GM19238 (cell line): ENCODE results near the gene SLC4A2.
"Not testable (repeated sequence)": the region's sequence is repeated elsewhere in the genome, so short reads cannot be mapped to it uniquely, and the experiment has no call there.

ENCODE experiments used
- DNase-seq: peaks from one replicate; pipeline ENCODE4 v3.0.0; 2011; ENCODE audit warnings: low spot score; ENCODE audit not compliant: insufficient read length

Gene SLC4A2, protein sequence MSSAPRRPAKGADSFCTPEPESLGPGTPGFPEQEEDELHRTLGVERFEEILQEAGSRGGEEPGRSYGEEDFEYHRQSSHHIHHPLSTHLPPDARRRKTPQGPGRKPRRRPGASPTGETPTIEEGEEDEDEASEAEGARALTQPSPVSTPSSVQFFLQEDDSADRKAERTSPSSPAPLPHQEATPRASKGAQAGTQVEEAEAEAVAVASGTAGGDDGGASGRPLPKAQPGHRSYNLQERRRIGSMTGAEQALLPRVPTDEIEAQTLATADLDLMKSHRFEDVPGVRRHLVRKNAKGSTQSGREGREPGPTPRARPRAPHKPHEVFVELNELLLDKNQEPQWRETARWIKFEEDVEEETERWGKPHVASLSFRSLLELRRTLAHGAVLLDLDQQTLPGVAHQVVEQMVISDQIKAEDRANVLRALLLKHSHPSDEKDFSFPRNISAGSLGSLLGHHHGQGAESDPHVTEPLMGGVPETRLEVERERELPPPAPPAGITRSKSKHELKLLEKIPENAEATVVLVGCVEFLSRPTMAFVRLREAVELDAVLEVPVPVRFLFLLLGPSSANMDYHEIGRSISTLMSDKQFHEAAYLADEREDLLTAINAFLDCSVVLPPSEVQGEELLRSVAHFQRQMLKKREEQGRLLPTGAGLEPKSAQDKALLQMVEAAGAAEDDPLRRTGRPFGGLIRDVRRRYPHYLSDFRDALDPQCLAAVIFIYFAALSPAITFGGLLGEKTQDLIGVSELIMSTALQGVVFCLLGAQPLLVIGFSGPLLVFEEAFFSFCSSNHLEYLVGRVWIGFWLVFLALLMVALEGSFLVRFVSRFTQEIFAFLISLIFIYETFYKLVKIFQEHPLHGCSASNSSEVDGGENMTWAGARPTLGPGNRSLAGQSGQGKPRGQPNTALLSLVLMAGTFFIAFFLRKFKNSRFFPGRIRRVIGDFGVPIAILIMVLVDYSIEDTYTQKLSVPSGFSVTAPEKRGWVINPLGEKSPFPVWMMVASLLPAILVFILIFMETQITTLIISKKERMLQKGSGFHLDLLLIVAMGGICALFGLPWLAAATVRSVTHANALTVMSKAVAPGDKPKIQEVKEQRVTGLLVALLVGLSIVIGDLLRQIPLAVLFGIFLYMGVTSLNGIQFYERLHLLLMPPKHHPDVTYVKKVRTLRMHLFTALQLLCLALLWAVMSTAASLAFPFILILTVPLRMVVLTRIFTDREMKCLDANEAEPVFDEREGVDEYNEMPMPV

DNA sequence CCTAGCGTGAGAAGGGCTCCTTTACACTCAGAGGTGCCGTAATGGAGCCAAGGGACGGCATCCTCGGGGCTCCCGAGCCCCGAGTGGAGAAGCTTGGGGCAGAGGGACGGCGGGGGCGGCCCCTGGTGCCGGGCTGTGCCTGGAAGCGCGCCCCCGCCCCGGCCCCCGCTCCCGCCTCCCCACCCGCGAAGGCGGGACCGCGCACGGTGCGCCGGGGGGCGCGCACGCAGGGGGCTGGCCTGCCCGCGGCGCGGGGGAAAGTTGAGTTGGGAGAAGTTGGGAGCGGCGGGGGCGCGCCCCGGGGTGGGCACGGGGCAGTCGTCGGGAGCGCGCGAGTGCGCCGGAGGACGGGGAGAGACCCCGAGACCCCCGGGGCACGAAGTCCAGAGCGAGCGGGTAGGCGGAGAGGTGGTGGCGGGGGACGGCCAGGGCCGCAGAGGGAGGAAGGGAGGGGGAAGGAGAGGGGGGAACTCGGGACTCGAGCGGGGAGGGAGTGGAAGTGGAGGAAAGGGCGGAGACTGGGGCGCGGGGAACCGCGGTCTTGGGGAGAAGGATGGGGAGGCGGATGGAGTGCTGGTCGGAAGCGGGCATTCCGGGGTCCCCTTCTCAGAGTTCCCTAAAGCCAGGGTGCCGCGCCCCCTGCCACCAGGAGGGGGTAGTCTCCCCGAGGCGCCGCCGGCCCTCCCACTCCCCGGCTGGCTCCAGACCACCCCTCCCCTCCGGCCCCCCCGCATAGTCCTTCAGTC is at the start of gene SLC4A2:
Gene SLC4A2 (plus strand): TSS at position 223 of the 746 bp plus-strand sequence. CDS start 2,399 bp downstream, outside the sequence.
- DNase-seq = peak; percentile 96

DNA sequence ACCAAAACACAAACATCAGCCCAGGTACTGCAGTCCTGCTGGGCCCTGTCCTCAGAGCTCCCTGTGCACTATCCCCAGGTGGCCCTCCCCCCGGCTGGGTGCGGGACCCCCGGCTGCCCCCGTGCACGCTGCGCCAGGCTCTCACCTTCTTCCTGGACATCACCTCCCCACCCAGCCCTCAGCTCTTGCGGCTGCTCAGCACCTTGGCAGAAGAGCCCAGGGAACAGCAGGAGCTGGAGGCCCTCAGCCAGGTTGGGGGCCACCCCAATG is 49.4 kb upstream of the SLC4A2 start:
- DNase-seq = no peak

- DNase-seq = no peak
Measured at GRCh38 chr7:151010307-151011096, 48.9 kb upstream of the SLC4A2 start.

DNA sequence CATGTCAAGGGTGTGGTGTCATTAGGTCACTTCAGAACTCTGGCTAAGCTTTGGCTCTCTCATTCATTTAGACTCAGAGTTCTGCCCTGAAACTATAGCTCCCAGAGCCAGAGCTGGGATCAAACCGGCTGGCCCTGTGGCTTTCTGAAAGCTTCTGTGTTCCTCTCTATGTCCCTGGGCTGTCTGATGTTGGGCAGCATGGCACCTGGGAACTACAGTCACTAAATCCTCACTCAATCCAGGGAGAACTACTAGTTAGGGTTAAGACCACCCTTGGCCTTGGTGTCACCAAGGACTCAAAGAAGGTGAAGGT is 48.3 kb upstream of the SLC4A2 start:
- no peak for DNase-seq

GRCh38 chr7:151011616-151012015 is 47.8 kb upstream of the SLC4A2 start:
- DNase-seq = not testable (repeated sequence)

- no peak for DNase-seq
Measured at GRCh38 chr7:151012031-151012692, 47.2 kb upstream of the SLC4A2 start.

GRCh38 chr7:151012911-151013347 is 46.5 kb upstream of the SLC4A2 start:
- DNase-seq = no peak

GRCh38 chr7:151013356-151013732 is 46.0 kb upstream of the SLC4A2 start:
- DNase-seq = no peak

DNA sequence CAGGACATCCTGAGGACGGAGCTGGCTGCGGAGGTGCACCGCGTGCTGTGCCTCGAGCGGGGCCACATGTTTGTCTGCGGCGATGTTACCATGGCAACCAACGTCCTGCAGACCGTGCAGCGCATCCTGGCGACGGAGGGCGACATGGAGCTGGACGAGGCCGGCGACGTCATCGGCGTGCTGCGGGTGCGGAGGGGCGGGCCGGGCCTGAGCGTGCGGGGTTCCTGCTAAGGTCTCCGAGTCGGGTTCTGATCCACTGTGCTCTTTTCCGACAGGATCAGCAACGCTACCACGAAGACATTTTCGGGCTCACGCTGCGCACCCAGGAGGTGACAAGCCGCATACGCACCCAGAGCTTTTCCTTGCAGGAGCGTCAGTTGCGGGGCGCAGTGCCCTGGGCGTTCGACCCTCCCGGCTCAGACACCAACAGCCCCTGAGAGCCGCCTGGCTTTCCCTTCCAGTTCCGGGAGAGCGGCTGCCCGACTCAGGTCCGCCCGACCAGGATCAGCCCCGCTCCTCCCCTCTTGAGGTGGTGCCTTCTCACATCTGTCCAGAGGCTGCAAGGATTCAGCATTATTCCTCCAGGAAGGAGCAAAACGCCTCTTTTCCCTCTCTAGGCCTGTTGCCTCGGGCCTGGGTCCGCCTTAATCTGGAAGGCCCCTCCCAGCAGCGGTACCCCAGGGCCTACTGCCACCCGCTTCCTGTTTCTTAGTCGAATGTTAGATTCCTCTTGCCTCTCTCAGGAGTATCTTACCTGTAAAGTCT is 45.5 kb upstream of the SLC4A2 start:
- peak; percentile 46 for DNase-seq

- DNase-seq = no peak
Measured at GRCh38 chr7:151014950-151015349, 44.4 kb upstream of the SLC4A2 start.

GRCh38 chr7:151015967-151016366 is 43.4 kb upstream of the SLC4A2 start:
- DNase-seq = no peak

DNA sequence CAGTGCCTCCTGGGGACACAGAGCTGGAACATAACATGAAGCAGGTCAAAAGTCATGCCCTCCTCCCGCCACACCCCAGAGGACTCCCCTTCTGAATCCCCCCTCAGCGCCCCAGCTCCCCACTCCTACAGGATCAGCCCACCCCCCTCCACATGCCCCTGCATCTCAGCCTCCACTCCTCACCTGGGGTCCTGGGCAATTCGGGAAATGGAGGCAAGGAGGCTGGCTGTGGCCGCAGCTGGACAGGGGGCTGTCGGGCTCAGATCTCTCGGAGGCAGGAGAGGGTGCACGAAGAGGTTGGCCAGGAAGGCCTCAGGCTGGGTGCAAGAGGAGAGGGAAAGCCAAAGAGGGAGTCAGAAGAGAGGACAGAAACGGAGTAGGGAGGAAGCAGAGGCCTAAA is 42.9 kb upstream of the SLC4A2 start:
- DNase-seq = no peak

DNA sequence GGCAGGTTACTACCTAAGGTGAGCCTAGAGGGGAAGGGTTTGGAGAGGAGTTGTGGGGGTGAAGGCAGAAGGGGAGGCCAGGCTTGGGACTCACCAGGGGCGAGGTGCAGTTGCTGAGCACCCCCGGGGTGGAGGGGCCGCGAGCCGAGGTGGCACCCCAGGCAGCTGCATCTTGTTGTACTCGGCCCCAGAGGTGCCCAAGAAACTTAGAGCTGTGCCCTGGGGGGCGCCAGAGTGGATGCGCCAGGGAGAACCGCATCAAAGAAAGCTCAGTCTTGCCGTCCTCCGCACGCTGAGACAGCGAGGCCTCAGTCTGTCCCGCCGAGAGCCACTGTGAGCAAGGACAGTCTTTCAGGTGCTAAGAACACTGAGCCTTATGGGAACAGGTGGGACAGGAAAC is 42.4 kb upstream of the SLC4A2 start:
- no peak for DNase-seq

DNA sequence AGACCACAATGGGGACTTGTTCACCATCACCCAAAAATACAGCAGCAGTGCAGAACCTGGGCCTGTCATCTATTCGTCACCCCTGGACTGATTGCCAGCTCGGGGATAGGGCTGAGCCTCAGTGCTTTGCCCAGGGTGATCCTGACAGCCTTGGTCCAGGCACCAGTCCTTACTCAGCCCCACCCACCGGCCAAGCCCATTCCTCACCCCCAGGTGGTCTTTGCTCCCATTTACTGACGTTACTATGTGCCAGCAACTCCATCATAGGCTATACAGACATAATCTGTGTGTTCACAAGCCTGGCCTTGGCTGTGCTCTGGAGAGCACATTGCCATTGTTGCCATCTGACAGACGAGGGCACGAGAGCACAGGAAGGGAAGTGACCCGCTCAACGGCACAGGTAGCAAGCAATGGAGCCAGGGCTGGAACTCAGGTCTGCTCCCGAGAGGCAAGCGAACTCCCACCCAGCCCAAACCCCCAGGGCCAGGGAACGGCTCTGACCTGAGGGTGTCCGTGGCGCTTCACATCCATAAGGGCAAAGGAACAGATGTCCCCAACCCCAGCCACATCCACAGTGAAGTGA is 41.9 kb upstream of the SLC4A2 start:
- no peak for DNase-seq

GRCh38 chr7:151017953-151018420 is 41.4 kb upstream of the SLC4A2 start:
- peak; percentile 77 for DNase-seq

GRCh38 chr7:151018421-151019129 is 40.8 kb upstream of the SLC4A2 start:
- DNase-seq = no peak

GRCh38 chr7:151019130-151019447 is 40.3 kb upstream of the SLC4A2 start:
- DNase-seq = no peak

- no peak for DNase-seq
Measured at GRCh38 chr7:151020231-151020630, 39.2 kb upstream of the SLC4A2 start.
